Forelimb muscle (tissue), 1 donor: ENCODE data around the gene ANKRD63. TPM values are rescaled to one million over a fixed set of nuclear protein-coding genes. Genes with fewer than 3 reads are reported as not detected.

ENCODE experiments used
- DNase-seq: peaks from one replicate; pipeline ENCODE4 v3.0.0-alpha.2; 2013; ENCODE audit warnings: low read depth
- polyA plus RNA-seq: library from polyadenylated mRNA; unstranded; fragments of 120-200 nt; gene quantifications from one replicate; pipeline ENCODE4 v1.2.1, GENCODE V29; 2013; ENCODE audit not compliant: insufficient read length

Gene ANKRD63
- 0.32 TPM for polyA plus RNA-seq

- no peak for DNase-seq
Measured at GRCh38 chr15:40282869-40283614, at the start of gene ANKRD63. TSS of gene ANKRD63 (minus strand) at chr15:40283064. CDS start at chr15:40282586, 478 bp downstream.

- DNase-seq: no peak
Measured at GRCh38 chr15:40332113-40332781, 49.4 kb upstream of the ANKRD63 start.

- no peak for DNase-seq
Measured at GRCh38 chr15:40331637-40332036, 48.8 kb upstream of the ANKRD63 start.

- no peak for DNase-seq
Measured at GRCh38 chr15:40331026-40331425, 48.2 kb upstream of the ANKRD63 start.

- DNase-seq: no peak
Measured at GRCh38 chr15:40330368-40330836, 47.5 kb upstream of the ANKRD63 start.

GRCh38 chr15:40329804-40330203, 46.9 kb upstream of the ANKRD63 start:
- DNase-seq: no peak

- DNase-seq: no peak
Measured at GRCh38 chr15:40328751-40329150, 45.9 kb upstream of the ANKRD63 start.

GRCh38 chr15:40328176-40328575, 45.3 kb upstream of the ANKRD63 start:
- no peak for DNase-seq

GRCh38 chr15:40327457-40327856, 44.6 kb upstream of the ANKRD63 start:
- no peak for DNase-seq

GRCh38 chr15:40325700-40326099, 42.8 kb upstream of the ANKRD63 start:
- no peak for DNase-seq

GRCh38 chr15:40325188-40325587, 42.3 kb upstream of the ANKRD63 start:
- no peak for DNase-seq

- DNase-seq: no peak
Measured at GRCh38 chr15:40323953-40324937, 41.4 kb upstream of the ANKRD63 start.

- peak; percentile 58 for DNase-seq
Measured at GRCh38 chr15:40323239-40323952, 40.5 kb upstream of the ANKRD63 start, which contains the start of gene INAFM2. TSS of gene INAFM2 (plus strand) at chr15:40323692. CDS start at chr15:40324056, 364 bp downstream.

- no peak for DNase-seq
Measured at GRCh38 chr15:40322531-40323238, 39.8 kb upstream of the ANKRD63 start.

- DNase-seq: no peak
Measured at GRCh38 chr15:40320931-40321371, 38.1 kb upstream of the ANKRD63 start.

GRCh38 chr15:40320409-40320808, 37.5 kb upstream of the ANKRD63 start:
- no peak for DNase-seq

- DNase-seq: no peak
Measured at GRCh38 chr15:40317580-40317979, 34.7 kb upstream of the ANKRD63 start.

- no peak for DNase-seq
Measured at GRCh38 chr15:40316931-40317330, 34.1 kb upstream of the ANKRD63 start.

GRCh38 chr15:40314723-40315276, 31.9 kb upstream of the ANKRD63 start:
- no peak for DNase-seq
